IMR-90 (cell line): ENCODE measurements around the gene RNF2.

Source experiments
- CTCF ChIP-seq: conservative IDR thresholded peaks from 2 replicates; pipeline ENCODE4 v1.5.1; 2012; ENCODE audit warnings: mild to moderate bottlenecking, low read depth, low read length, improper control_type of control experiment
- MAZ ChIP-seq: IDR thresholded peaks from 2 replicates; pipeline ENCODE4 v1.6.1; 2012; ENCODE audit warnings: low read depth, mild to moderate bottlenecking, low read length, improper control_type of control experiment, moderate library complexity, borderline replicate concordance

- TF ChIP-seq MAZ: no peak
- no peak for TF ChIP-seq CTCF
These were observed 58.7 kb downstream of the RNF2 start for GRCh38 chr1:185104083-185104482.
